Measurements from ENCODE around the gene GUCA2A. TPM values are rescaled to one million over a fixed set of nuclear protein-coding genes. Genes with fewer than 3 reads are reported as not detected.

Gene GUCA2A
- total RNA-seq, 1 donor from 2014 or later, result not detected

- DNase-seq (ENCODE audit: low read depth, low spot score), result peak; percentile 63
Observed at GRCh38 chr1:42177541-42177981, 13.0 kb upstream of the GUCA2A start.

GRCh38 chr1:42176902-42177519, 12.5 kb upstream of the GUCA2A start:
- no peak for DNase-seq (ENCODE audit: low read depth, low spot score)

- no peak for DNase-seq (ENCODE audit: low read depth, low spot score)
Observed at GRCh38 chr1:42175314-42176054, 10.9 kb upstream of the GUCA2A start.

- DNase-seq (ENCODE audit: low read depth, low spot score), result no peak
Observed at GRCh38 chr1:42173961-42174735, 9.6 kb upstream of the GUCA2A start.

GRCh38 chr1:42173155-42173933, 8.8 kb upstream of the GUCA2A start:
- no peak for DNase-seq (ENCODE audit: low read depth, low spot score)

- no peak for DNase-seq (ENCODE audit: low read depth, low spot score)
Observed at GRCh38 chr1:42172381-42173133, 8.0 kb upstream of the GUCA2A start.

GRCh38 chr1:42171679-42172266, 7.2 kb upstream of the GUCA2A start:
- DNase-seq (ENCODE audit: low read depth, low spot score), result no peak

GRCh38 chr1:42170779-42171621, 6.5 kb upstream of the GUCA2A start:
- DNase-seq (ENCODE audit: low read depth, low spot score), result no peak

- DNase-seq (ENCODE audit: low read depth, low spot score), result no peak
Observed at GRCh38 chr1:42168763-42169162, 4.2 kb upstream of the GUCA2A start.

- no peak for DNase-seq (ENCODE audit: low read depth, low spot score)
Observed at GRCh38 chr1:42168391-42168670, 3.8 kb upstream of the GUCA2A start.

GRCh38 chr1:42167611-42168390, 3.3 kb upstream of the GUCA2A start:
- no peak for DNase-seq (ENCODE audit: low read depth, low spot score)

GRCh38 chr1:42165511-42166210, 1.1 kb upstream of the GUCA2A start:
- no peak for DNase-seq (ENCODE audit: low read depth, low spot score)

GRCh38 chr1:42163536-42164503, 725 bp downstream of the GUCA2A start:
- no peak for DNase-seq (ENCODE audit: low read depth, low spot score)

- no peak for DNase-seq (ENCODE audit: low read depth, low spot score)
Observed at GRCh38 chr1:42163114-42163513, 1.4 kb downstream of the GUCA2A start.

GRCh38 chr1:42162181-42162580, 2.4 kb downstream of the GUCA2A start:
- no peak for DNase-seq (ENCODE audit: low read depth, low spot score)

GRCh38 chr1:42158189-42158588, 6.4 kb downstream of the GUCA2A start:
- DNase-seq (ENCODE audit: low read depth, low spot score), result no peak

- no peak for DNase-seq (ENCODE audit: low read depth, low spot score)
Observed at GRCh38 chr1:42157667-42158066, 6.9 kb downstream of the GUCA2A start.

Measured in pulmonary artery endothelial cell (primary cell).